ENCODE results near the gene RBM7.

DNA sequence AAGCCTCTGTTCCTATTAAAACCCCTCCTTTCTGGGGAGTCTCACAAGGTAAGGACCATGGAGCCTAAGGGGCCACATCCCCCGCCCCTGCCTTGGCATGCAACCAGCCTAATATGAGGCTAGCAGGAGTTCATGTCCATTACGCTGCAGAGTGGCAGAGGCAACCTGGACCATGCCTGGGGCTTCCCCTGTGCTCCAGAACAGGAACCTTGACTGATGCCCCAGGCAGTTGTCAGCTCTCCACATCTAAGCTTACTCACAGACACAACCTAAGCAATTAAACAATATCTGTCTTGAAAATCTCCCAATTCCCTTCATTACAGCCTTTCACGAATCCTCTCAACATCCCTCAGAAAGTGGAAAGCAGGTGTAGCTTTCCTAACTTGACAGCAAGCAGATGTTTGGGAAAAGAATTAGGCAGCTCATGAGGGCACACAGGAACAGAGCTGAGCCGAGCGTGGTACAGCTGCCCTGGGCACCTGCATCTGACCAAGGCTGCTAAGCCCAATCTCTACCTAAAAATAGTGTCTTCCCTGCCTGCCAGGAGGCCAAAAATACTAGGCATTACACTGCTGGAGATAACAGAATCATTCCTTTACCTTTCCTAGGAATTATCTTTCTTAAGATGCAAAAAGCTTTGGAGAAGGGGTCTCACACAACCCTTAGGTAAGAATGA is 20.9 kb upstream of the RBM7 start:
- TF ChIP-seq, protein P1, sequence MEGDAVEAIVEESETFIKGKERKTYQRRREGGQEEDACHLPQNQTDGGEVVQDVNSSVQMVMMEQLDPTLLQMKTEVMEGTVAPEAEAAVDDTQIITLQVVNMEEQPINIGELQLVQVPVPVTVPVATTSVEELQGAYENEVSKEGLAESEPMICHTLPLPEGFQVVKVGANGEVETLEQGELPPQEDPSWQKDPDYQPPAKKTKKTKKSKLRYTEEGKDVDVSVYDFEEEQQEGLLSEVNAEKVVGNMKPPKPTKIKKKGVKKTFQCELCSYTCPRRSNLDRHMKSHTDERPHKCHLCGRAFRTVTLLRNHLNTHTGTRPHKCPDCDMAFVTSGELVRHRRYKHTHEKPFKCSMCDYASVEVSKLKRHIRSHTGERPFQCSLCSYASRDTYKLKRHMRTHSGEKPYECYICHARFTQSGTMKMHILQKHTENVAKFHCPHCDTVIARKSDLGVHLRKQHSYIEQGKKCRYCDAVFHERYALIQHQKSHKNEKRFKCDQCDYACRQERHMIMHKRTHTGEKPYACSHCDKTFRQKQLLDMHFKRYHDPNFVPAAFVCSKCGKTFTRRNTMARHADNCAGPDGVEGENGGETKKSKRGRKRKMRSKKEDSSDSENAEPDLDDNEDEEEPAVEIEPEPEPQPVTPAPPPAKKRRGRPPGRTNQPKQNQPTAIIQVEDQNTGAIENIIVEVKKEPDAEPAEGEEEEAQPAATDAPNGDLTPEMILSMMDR (conservative IDR thresholded peaks at IDR 0.05 in 1 of 2, IDR thresholded peaks at IDR 0.05 in 1 of 2; ENCODE audit: extremely low read depth in 1 of 2, insufficient read depth in 1 of 2, low read depth in 1 of 2, low read length in 2 of 2) = no peak
- no peak for TF ChIP-seq EZH2 (IDR thresholded peaks at IDR 0.05; ENCODE audit: borderline replicate concordance, low read length)
